HepG2 (cell line): ENCODE results near the gene ESRRB.

Experiments used
- ZNF34 ChIP-seq: sonication (generic); formaldehyde crosslinking; IDR thresholded peaks from 2 replicates; pipeline ENCODE4 v1.4.0; 2020; ENCODE audit warnings: mild to moderate bottlenecking, missing genetic modification reagents, borderline replicate concordance
- ZNF350 ChIP-seq: sonication (generic); formaldehyde crosslinking; IDR thresholded peaks from 2 replicates; pipeline ENCODE4 v1.4.0; 2020; ENCODE audit warnings: mild to moderate bottlenecking, low read depth, missing genetic modification reagents, borderline replicate concordance
- ZNF687 ChIP-seq: sonication (generic); formaldehyde crosslinking; IDR thresholded peaks from 2 replicates; pipeline ENCODE4 v1.5.1; 2020; ENCODE audit warnings: mild to moderate bottlenecking, missing genetic modification reagents, moderate library complexity

- TF ChIP-seq ZNF687 (CRISPR knock-in tag) (no peak), ZNF34 (CRISPR knock-in tag) (no peak), ZNF350 (CRISPR knock-in tag) (no peak)
Observed at GRCh38 chr14:76412501-76412900, 36.6 kb downstream of the ESRRB start.
